ENCODE results near the gene MAP2K5.

- TF ChIP-seq MYC (IDR thresholded peaks at IDR 0.05; ENCODE audit: low read depth, low read length) (no peak), MAX (IDR thresholded peaks at IDR 0.05; ENCODE audit: low read depth, low read length) (no peak), POLR2A (IDR thresholded peaks at IDR 0.05; ENCODE audit: extremely low read depth, insufficient read length) (no peak)
Measured at GRCh38 chr15:67678089-67678488, 135.6 kb downstream of the MAP2K5 start.
